ENCODE measurements around the gene H2BK1.
A peak's percentile ranks its signal among the peaks of the same experiment; 100 is the strongest.

Gene H2BK1

DNA sequence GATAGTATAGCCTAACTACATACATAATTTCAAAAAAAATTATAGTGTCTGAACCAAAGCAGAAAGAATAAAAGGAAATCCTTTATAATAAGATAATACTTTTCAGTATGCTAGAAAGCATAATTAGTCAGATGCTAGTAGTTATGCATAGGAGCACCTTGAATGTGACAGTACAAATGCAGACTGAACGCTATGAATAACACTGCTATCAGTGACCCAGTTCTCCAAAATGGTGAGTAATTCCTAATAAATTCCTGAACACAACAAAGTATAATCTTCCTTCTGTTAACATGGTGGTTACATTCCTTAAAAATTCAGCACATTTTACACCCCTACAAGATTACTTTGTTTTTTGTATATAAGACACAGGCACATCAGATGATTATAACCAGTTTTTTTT lies 20.8 kb upstream of the H2BK1 start:
- no peak for FAIRE-seq
- TF ChIP-seq CTCF (IDR thresholded peaks at IDR 0.05; ENCODE audit: insufficient read depth, missing control alignments), result no peak
- no peak for DNase-seq (ENCODE audit: insufficient read length, low spot score)

- DNase-seq (ENCODE audit: insufficient read length, low spot score) (no peak), FAIRE-seq (no peak)
- no peak for TF ChIP-seq CTCF (IDR thresholded peaks at IDR 0.05; ENCODE audit: insufficient read depth, missing control alignments)
Observed at GRCh38 chr7:151229249-151229648, 19.0 kb upstream of the H2BK1 start.

GRCh38 chr7:151228024-151228866 lies 18.0 kb upstream of the H2BK1 start:
- DNase-seq (ENCODE audit: insufficient read length, low spot score), result no peak

DNA sequence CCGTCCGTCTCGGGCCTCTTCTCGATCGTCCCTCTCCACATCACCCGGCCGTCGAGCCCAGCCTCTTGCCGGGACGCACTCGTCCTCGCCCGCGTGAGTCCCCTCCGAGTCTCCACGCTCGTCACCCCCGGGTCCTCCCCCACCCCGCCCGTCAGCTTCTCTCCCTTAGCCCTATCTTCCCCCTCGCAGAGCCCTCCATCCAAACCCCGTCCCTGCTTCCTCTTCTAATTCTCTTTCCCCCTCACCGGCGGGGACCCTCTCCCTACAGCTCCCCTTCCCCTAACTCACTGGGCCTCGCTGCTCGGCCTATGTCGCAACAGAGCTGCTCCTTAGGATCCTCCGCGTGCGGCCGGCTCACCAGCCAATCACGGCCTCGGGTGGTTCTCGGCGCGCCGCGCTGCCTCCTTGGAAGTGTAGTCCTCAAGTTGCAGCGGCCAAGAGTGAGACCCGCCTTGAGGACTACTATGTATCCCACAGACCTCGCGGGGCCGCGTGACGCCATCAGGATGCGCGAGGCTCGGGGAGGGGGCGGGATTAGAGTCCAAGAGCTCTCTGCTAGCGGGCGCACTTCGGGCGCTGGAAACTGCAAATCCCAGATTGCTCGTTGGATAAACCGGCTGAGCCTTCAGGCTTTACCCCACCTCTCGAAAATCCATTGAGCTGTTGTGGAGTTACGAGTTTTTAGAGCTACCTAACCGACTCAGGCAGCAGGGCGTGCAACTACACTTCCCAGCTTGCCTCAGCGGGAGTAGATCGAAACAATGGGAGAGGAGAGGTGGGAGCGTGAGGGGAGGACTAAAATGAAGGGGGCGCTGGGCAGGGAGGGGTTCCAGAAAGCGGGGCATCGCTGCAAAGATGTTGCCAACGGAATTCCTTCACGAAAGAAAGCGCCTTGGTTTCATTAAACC lies 16.8 kb upstream of the H2BK1 start, which contains the start of gene ABCF2:
Gene ABCF2 (minus strand): TSS at position 331 of the 908 bp plus-strand sequence. CDS start 747 bp downstream, outside the sequence.
- DNase-seq (ENCODE audit: insufficient read length, low spot score) (peak; percentile 96), FAIRE-seq (no peak)
- no peak for TF ChIP-seq CTCF (IDR thresholded peaks at IDR 0.05; ENCODE audit: insufficient read depth, missing control alignments)

More at GRCh38 chr7:151228024-151228866, 18.0 kb upstream of the H2BK1 start:
- no peak for FAIRE-seq
- TF ChIP-seq CTCF (IDR thresholded peaks at IDR 0.05; ENCODE audit: insufficient read depth, missing control alignments), result no peak

DNA sequence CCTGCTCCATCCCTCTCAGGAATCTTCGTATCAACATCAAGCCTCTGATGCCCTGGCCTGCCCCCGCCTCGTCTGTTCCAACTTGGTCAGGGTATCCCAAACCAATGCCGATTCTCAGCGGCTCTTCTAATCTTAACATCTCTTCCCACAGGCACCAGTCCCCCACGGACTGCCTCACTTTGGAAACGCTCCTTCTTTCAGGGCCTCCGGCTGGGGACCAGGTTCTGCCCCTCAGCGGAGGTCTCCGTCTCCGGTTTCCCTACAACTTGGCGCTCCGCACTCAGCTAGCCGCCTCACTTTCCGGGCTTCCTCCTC lies 16.2 kb upstream of the H2BK1 start:
- TF ChIP-seq CTCF (IDR thresholded peaks at IDR 0.05; ENCODE audit: insufficient read depth, missing control alignments), result no peak
- DNase-seq (ENCODE audit: insufficient read length, low spot score) (no peak), FAIRE-seq (no peak)

- FAIRE-seq (no peak), DNase-seq (ENCODE audit: insufficient read length, low spot score) (no peak)
- no peak for TF ChIP-seq CTCF (IDR thresholded peaks at IDR 0.05; ENCODE audit: insufficient read depth, missing control alignments)
Observed at GRCh38 chr7:151225948-151226510, 15.7 kb upstream of the H2BK1 start.
